ENCODE measurements around the gene TNK1. TPM values are rescaled to one million over a fixed set of nuclear protein-coding genes. Genes with fewer than 3 reads are reported as not detected.

TNK1 gene
- total and polyA plus RNA-seq, 9 of the 15 experiments (the other 6 are each of a cell fraction or from before 2014, with no cell fraction given): 0.28 to 5.2 (median 2.1) TPM

- POLR2A ChIA-PET: no interaction called here
These were observed 10.4 kb downstream of the TNK1 start for GRCh38 chr17:7391307-7391706.

More at GRCh38 chr17:7391307-7391706, 10.4 kb downstream of the TNK1 start:
- peaks cover 3 to 24% of the 10 kb centered on the region in 2 experiments; a peak in 4 of 5 replicates for H3K4me1 ChIP-seq (replicated peaks in 1 of 2; ENCODE audit: control insufficient read depth in 2 of 2, insufficient read depth in 2 of 2, low read length in 2 of 2)
- H3K9me3 ChIP-seq (replicated peaks; ENCODE audit: control insufficient read depth, insufficient read depth, low read depth, low read length): no peaks in the 10 kb centered on the region
- in situ Hi-C loops (cut with MboI) (no loop called here), intact Hi-C loops (cut with micrococcal nuclease) (no loop called here)
- CTCF ChIA-PET (ENCODE audit: low intra/inter-chr PET ratio): no interaction called here
- WGBS (ENCODE audit: insufficient coverage, low coverage, missing lambda C conversion rate): no CpG with 5 or more reads among the region's 2 CpGs
- H3K4me2 ChIP-seq (ENCODE audit: insufficient read depth, low read length): no peak overlapping the region
- no peak overlapping the region for H3K4me3 ChIP-seq
- no peak overlapping the region for H3K9ac ChIP-seq (ENCODE audit: insufficient read depth in 1 of 2, low read depth in 2 of 2, low read length in 2 of 2)
- TF ChIP-seq TAF15 (IDR thresholded peaks at IDR 0.05; ENCODE audit: low read depth, low read length) (no peak), NCOA4 (IDR thresholded peaks at IDR 0.05; ENCODE audit: partially characterized antibody) (no peak), ZNF561 (CRISPR knock-in tag; conservative IDR thresholded peaks at IDR 0.05) (no peak), NR4A1 (CRISPR knock-in tag; IDR thresholded peaks at IDR 0.05) (no peak), NR4A1 (tag; IDR thresholded peaks at IDR 0.05) (no peak), ZBTB8A (IDR thresholded peaks at IDR 0.05; ENCODE audit: partially characterized antibody) (no peak), CBX3 (IDR thresholded peaks at IDR 0.05; ENCODE audit: borderline replicate concordance in 1 of 2, low read length in 2 of 2) (no peak), TRIM24 (IDR thresholded peaks at IDR 0.05) (no peak), DLX4 (CRISPR knock-in tag; IDR thresholded peaks at IDR 0.05) (no peak), MED1 (CRISPR knock-in tag; IDR thresholded peaks at IDR 0.05; ENCODE audit: borderline replicate concordance) (no peak), ZFX (CRISPR knock-in tag; IDR thresholded peaks at IDR 0.05) (no peak), FOXA1 (IDR thresholded peaks at IDR 0.05; ENCODE audit: borderline replicate concordance) (no peak), NR1H2 (CRISPR knock-in tag; IDR thresholded peaks at IDR 0.05) (no peak), CBFA2T2 (conservative IDR thresholded peaks at IDR 0.05) (no peak), HSF4 (CRISPR knock-in tag; IDR thresholded peaks at IDR 0.05; ENCODE audit: borderline replicate concordance) (no peak)
- no peak overlapping the region for H3K27ac ChIP-seq (ENCODE audit: extremely low read depth, low read depth, low read length)
- no peaks in the 10 kb centered on the region for H3K9me1 ChIP-seq (ENCODE audit: control insufficient read depth, insufficient read depth, low read length)
- ATAC-seq (no peak), FAIRE-seq (no peak), DNase-seq (ENCODE audit: extremely low read depth in 1 of 4, low spot score in 3 of 4) (no peak)
- no peaks in the 10 kb centered on the region for H4K20me1 ChIP-seq (replicated peaks; ENCODE audit: control insufficient read depth, insufficient read depth, low read length)
- peaks cover 8% of the 10 kb centered on the region; the same call in 1 of the 3 replicates for H3K36me3 ChIP-seq (ENCODE audit: control insufficient read depth, insufficient read depth, low read length)
- H3K27me3 ChIP-seq (ENCODE audit: control insufficient read depth in 2 of 2, insufficient read depth in 2 of 2, low read length in 2 of 2): no peaks in the 10 kb centered on the region
- H2AFZ ChIP-seq (ENCODE audit: low read depth, low read length): no peak overlapping the region
- no peaks in the 10 kb centered on the region for H3K79me2 ChIP-seq (ENCODE audit: control insufficient read depth, insufficient read depth, low read length)
- BruUV-seq (replicated peaks): no TSS peak
